CD4-positive, alpha-beta T cell (primary cell): ENCODE data around the gene IRF9. TPM values are rescaled to one million over a fixed set of nuclear protein-coding genes. Genes with fewer than 3 reads are reported as not detected.

ENCODE experiments used
- ATAC-seq: fragments of 200-7000 bp; cut with Tn5 transposase; one replicate; pipeline ENCODE4 v1.10.0; 2022; ENCODE audit warnings: mild to moderate bottlenecking; ENCODE audit not compliant: poor library complexity
- CTCF ChIA-PET: fragments of 350-600 bp; sonication (Branson Sonifier 250); formaldehyde crosslinking; loops from one replicate; lab custom pipeline; 2021; ENCODE audit warnings: antibody characterized with exemption, inconsistent platforms; lab: Charles Lee
- POLR2A ChIA-PET: fragments of 350-600 bp; sonication (Branson Sonifier 250); formaldehyde crosslinking; loops from one replicate; lab custom pipeline; 2021; ENCODE audit warnings: antibody characterized with exemption, inconsistent platforms; lab: Charles Lee
- DNase-seq, 14 experiments: peaks; one replicate each; pipeline ENCODE4 v3.0.0-alpha.2; 2013 to 2020; ENCODE audit warnings: mixed read lengths in 2 of 14
- H3K27ac ChIP-seq, 2 donors: one replicate each; pipeline versions ENCODE4 v1.5.1 to v1.7.0; 2013; ENCODE audit warnings: low read length in 2 of 2, low read depth in 1 of 2, mild to moderate bottlenecking in 1 of 2
- H3K27me3 ChIP-seq, 2 experiments: 1 replicate in 1 of 2; 2 replicates in 1 of 2; pipeline versions ENCODE4 v1.6.1 to v1.7.0; 2013; ENCODE audit warnings: low read length in 2 of 2, control low read depth in 1 of 2, mild to moderate bottlenecking in 1 of 2, moderate library complexity in 1 of 2; ENCODE audit not compliant: insufficient read depth in 2 of 2, control insufficient read depth in 1 of 2
- H3K36me3 ChIP-seq: one replicate; pipeline ENCODE4 v1.6.1; 2013; ENCODE audit warnings: low read length, control low read depth; ENCODE audit not compliant: insufficient read depth
- H3K4me1 ChIP-seq: one replicate; pipeline ENCODE4 v1.6.1; 2013; ENCODE audit warnings: low read length, control low read depth; ENCODE audit not compliant: insufficient read depth
- H3K4me3 ChIP-seq: one replicate; pipeline ENCODE4 v1.5.1; 2013; ENCODE audit warnings: mild to moderate bottlenecking, low read length, moderate library complexity
- H3K9me3 ChIP-seq, 2 experiments: 1 replicate in 1 of 2; 2 replicates in 1 of 2; pipeline versions ENCODE4 v1.6.1 to v1.7.0; 2013; ENCODE audit warnings: low read length in 2 of 2, mild to moderate bottlenecking in 2 of 2, control low read depth in 1 of 2, moderate library complexity in 1 of 2; ENCODE audit not compliant: control insufficient read depth in 1 of 2, insufficient read depth in 1 of 2
- H3K27ac Mint-ChIP-seq: one replicate; pipeline ENCODE4 v1.8.0; 2020; ENCODE audit warnings: mixed read lengths
- H3K27me3 Mint-ChIP-seq: one replicate; pipeline ENCODE4 v1.8.0; 2021; ENCODE audit warnings: mixed read lengths
- H3K36me3 Mint-ChIP-seq: one replicate; pipeline ENCODE4 v1.8.0; 2021; ENCODE audit warnings: low read depth, mixed read lengths
- H3K4me1 Mint-ChIP-seq: one replicate; pipeline ENCODE4 v1.8.0; 2021; ENCODE audit warnings: low read depth, mixed read lengths
- H3K4me3 Mint-ChIP-seq: one replicate; pipeline ENCODE4 v1.8.0; 2020; ENCODE audit warnings: mild to moderate bottlenecking, mixed read lengths
- H3K9me3 Mint-ChIP-seq: one replicate; pipeline ENCODE4 v1.8.0; 2020; ENCODE audit warnings: mixed read lengths
- CTCF ChIP-seq: fragments of 200-600 bp; IDR thresholded peaks from one replicate; pipeline ENCODE4 v1.8.0; 2022; ENCODE audit warnings: antibody characterized with exemption, mild to moderate bottlenecking
- intact Hi-C, 2 experiments: fragments of 100-400 bp; cut with DNase I in 1 of 2; cut with micrococcal nuclease in 1 of 2; formaldehyde crosslinking; loops; one replicate each; pipeline versions ENCODE4 v1.15.1 to v1.9.0; 2023 to 2025; cut with DNase I, micrococcal nuclease
- total RNA-seq, 174 experiments: library from RNA in 2 of 174; stranded (reverse) in 2 of 174; gene quantifications; one replicate each; pipeline ENCODE4 v1.2.3 and lab custom pipeline; 2021 to 2026

IRF9 gene
- total RNA-seq, 2 experiments from 2014 or later, result 248 to 262 TPM

DNA sequence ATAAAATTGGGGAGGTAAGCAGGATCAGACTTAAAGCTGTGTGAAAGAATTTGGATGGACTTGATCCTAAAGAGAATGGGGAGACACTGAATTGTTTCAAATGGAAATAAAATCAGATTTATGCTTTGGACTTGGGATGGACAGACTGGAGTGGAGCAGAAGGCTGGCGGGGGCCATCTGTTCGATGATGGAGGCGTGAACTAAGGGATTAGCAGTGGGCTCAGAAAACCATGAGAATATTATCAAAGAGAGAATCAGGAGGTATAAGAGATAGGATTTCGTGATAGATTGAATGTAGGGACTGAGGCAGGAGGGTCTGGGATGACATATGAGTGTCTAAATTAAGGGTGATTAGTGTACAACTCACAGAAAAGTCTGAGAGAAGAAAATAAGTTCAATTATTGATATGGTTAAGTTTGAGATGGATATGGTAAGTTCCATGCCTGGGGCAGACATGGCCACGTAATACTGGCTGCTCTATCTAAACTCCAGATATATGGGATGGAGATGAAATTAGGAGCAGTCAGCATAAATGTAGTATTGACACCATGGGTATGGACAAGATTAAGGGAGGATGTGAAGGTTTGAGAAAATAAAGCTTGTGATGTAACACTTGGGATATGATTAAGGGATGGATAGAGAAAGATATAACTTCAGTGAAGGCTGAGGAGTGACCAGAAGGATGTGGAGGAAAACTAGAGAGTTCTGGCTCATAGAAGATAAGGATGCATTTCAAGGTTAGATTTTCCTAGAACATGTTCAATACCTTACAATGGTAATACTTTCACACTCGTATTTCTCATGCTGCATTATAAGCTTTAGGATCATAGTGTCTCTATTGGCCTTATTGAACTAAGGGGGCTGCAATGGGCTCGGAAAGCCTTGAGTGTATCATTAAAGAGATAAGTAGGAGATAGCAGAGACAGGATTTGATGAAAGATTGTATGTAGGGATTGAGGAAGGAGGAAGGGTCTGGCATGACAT lies 43.4 kb downstream of the IRF9 start:
- Mint-ChIP-seq H3K27ac (peak overlapping the region; percentile 1), H3K27me3 (no peaks in the 10 kb centered on the region), H3K9me3 (no peaks in the 10 kb centered on the region), H3K4me3 (no peak overlapping the region), H3K4me1 (peaks cover 22% of the 10 kb centered on the region), H3K36me3 (peaks cover 78% of the 10 kb centered on the region)
- H3K4me1 ChIP-seq, result peaks cover 8% of the 10 kb centered on the region
- H3K4me3 ChIP-seq, result no peak overlapping the region
- CTCF ChIA-PET, result no interaction called here
- intact Hi-C loops, result no loop called here
- no peak for TF ChIP-seq CTCF
- DNase-seq (no peak), ATAC-seq (no peak)
- POLR2A ChIA-PET, result interaction anchor here (1.1 kb wide), 1 partner anchor 9 kb away, joined by 3 read pairs; no protein-coding TSS in a partner anchor
- no peak overlapping the region for H3K27ac ChIP-seq
- no peaks in the 10 kb centered on the region for H3K27me3 ChIP-seq
- H3K36me3 ChIP-seq, result peaks cover 51% of the 10 kb centered on the region
- H3K9me3 ChIP-seq, result no peaks in the 10 kb centered on the region

DNA sequence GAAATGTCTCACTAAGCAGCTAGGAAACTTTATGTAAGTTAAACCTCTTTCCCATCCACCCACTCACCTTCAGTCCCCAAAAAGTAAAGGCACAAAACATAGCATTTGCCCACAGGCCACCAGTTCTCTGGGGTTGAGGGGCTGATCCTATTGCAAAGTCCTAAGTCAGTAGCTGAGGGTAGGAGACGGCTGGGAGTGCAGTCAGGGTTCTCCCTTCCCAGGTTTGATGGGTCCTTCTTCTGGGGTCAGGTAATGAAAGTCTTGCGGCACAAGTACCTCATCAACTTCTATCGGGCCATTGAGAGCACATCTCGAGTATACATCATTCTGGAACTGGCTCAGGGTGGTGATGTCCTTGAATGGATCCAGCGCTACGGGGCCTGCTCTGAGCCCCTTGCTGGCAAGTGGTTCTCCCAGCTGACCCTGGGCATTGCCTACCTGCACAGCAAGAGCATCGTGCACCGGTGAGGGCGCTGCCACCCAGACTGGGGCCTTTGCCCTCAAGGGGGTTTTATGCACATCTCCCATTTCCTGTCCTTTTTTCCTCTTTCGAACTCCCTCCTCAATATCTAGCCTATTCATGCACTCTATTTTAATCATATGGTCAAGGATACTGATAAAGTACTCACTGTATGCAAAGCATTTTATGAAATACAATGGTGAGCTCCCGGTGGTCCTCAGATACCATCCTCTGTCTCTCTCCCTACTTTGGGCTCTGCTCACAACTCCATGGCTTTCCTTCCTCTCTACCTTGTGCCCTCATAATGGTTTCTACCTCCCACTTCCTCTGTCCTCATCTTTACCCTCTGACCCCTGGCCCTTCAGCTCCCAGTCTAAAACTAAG lies 45.4 kb downstream of the IRF9 start:
- Histone ChIP-seq H3K27ac (no peak overlapping the region), H3K4me1 (peaks cover 20% of the 10 kb centered on the region), H3K36me3 (peaks cover 68% of the 10 kb centered on the region), H3K27me3 (no peaks in the 10 kb centered on the region), H3K9me3 (no peaks in the 10 kb centered on the region), H3K4me3 (no peak overlapping the region)
- no peak for TF ChIP-seq CTCF
- CTCF ChIA-PET, result no interaction called here
- intact Hi-C loops, result no loop called here
- Mint-ChIP-seq H3K4me1 (peaks cover 27% of the 10 kb centered on the region), H3K36me3 (peaks cover 86% of the 10 kb centered on the region), H3K27ac (peak overlapping the region; percentile 54), H3K27me3 (no peaks in the 10 kb centered on the region), H3K9me3 (no peaks in the 10 kb centered on the region), H3K4me3 (no peak overlapping the region)
- DNase-seq (peak in 1 of 14 experiments; percentile 6), ATAC-seq (no peak)
- POLR2A ChIA-PET, result interaction anchor here (0.6 to 1.2 kb wide), 6 partner anchors 9 to 92 kb away, joined by 3 to 4 read pairs (median 3); partner anchors contain the start of genes DCAF11, IPO4, IRF9 and MDP1

- H3K27ac Mint-ChIP-seq, result peak overlapping the region; percentile 54
Measured at GRCh38 chr14:24207104-24207551, 46.1 kb downstream of the IRF9 start.

More at GRCh38 chr14:24207104-24207551, 46.1 kb downstream of the IRF9 start:
- Mint-ChIP-seq H3K4me3 (no peak overlapping the region), H3K36me3 (peaks cover 84% of the 10 kb centered on the region), H3K4me1 (peaks cover 34% of the 10 kb centered on the region), H3K9me3 (no peaks in the 10 kb centered on the region), H3K27me3 (no peaks in the 10 kb centered on the region)
- Histone ChIP-seq H3K27me3 (no peaks in the 10 kb centered on the region), H3K36me3 (peaks cover 68% of the 10 kb centered on the region), H3K27ac (no peak overlapping the region), H3K4me3 (no peak overlapping the region), H3K4me1 (peaks cover 27% of the 10 kb centered on the region), H3K9me3 (no peaks in the 10 kb centered on the region)
- intact Hi-C loops, result no loop called here
- CTCF ChIA-PET, result no interaction called here
- no peak for TF ChIP-seq CTCF
- ATAC-seq (no peak), DNase-seq (peak in 1 of 14 experiments; percentile 6)
- POLR2A ChIA-PET, result interaction anchor here (0.7 to 1.2 kb wide), 3 partner anchors 9 to 46 kb away, joined by 3 to 4 read pairs (median 3); partner anchors contain the start of genes IRF9, MDP1 and TM9SF1
